ENCODE data around the gene MRPL51. TPM values are rescaled to one million over a fixed set of nuclear protein-coding genes. Genes with fewer than 3 reads are reported as not detected.

MRPL51 gene
- total and polyA plus RNA-seq, 2 donors (not counting 3 experiments of a cell fraction or from before 2014, with no cell fraction given), result 147 to 273 TPM

DNA sequence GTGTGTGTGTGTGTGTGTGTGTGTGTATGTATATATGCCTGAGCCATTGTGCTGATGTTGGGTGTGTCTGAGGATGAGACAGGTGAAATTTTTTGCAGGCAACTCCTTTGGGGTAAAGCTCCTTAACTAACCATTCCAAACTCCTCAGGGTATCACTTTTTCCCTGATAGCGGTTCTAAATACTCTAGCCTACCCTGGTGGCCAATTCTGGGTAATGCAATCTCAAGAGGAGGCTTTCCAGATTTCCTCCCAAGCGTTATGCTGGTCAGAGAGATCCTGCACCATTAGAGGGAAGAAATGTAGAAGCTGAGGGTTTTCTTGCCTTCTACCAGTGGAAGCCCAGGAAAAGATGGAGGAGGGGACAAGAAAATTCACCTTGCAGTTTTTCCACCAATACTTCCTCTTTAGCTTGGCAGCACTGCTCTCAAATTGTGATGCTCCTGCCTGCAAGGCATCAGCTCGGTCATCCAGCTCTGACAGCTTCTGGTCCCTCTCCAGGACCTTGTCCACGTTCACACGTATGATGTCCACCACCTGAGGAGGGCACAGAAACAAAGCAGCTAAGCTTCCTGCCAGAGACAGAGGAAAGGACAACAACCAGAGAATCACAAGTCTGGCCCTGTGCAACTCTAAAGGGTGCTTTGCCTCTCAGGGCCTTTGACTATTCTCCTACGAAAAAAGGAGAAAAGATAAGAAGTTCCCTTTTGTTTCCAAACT lies 27.4 kb downstream of the MRPL51 start:
- Histone ChIP-seq H3K4me3 (replicated peaks in 1 of 3; ENCODE audit: insufficient read depth in 1 of 3, low read depth in 1 of 3, low read length in 3 of 3) (no peak overlapping the region), H3K4me2 (ENCODE audit: insufficient read depth, low read length) (no peak overlapping the region), H3K9me1 (replicated peaks; ENCODE audit: control insufficient read depth, extremely low read depth, insufficient read depth, low read length) (no peaks in the 10 kb centered on the region), H3K27me3 (ENCODE audit: control insufficient read depth in 2 of 2, insufficient read depth in 2 of 2, low read length in 2 of 2) (no peaks in the 10 kb centered on the region), H3K79me2 (ENCODE audit: control insufficient read depth, insufficient read depth, low read length) (peaks cover 2% of the 10 kb centered on the region), H3K9ac (replicated peaks; ENCODE audit: extremely low read depth, insufficient read depth, low read length) (no peak overlapping the region), H3K4me1 (ENCODE audit: control insufficient read depth, extremely low read depth, insufficient read depth, low read length) (peaks cover 24% of the 10 kb centered on the region), H2AFZ (ENCODE audit: low read depth, low read length) (no peak overlapping the region), H4K20me1 (replicated peaks; ENCODE audit: control insufficient read depth, extremely low read depth, insufficient read depth, low read length) (no peaks in the 10 kb centered on the region), H3K36me3 (ENCODE audit: control insufficient read depth in 2 of 2, extremely low read depth in 1 of 2, insufficient read depth in 2 of 2, low read length in 2 of 2) (peaks cover 1 to 11% of the 10 kb centered on the region in 2 experiments), H3K27ac (ENCODE audit: insufficient read depth, low read depth, low read length) (no peak overlapping the region), H3K9me3 (replicated peaks; ENCODE audit: control insufficient read depth, insufficient read depth, low read length) (no peaks in the 10 kb centered on the region)
- TF ChIP-seq, protein P1, sequence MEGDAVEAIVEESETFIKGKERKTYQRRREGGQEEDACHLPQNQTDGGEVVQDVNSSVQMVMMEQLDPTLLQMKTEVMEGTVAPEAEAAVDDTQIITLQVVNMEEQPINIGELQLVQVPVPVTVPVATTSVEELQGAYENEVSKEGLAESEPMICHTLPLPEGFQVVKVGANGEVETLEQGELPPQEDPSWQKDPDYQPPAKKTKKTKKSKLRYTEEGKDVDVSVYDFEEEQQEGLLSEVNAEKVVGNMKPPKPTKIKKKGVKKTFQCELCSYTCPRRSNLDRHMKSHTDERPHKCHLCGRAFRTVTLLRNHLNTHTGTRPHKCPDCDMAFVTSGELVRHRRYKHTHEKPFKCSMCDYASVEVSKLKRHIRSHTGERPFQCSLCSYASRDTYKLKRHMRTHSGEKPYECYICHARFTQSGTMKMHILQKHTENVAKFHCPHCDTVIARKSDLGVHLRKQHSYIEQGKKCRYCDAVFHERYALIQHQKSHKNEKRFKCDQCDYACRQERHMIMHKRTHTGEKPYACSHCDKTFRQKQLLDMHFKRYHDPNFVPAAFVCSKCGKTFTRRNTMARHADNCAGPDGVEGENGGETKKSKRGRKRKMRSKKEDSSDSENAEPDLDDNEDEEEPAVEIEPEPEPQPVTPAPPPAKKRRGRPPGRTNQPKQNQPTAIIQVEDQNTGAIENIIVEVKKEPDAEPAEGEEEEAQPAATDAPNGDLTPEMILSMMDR (IDR thresholded peaks at IDR 0.05; ENCODE audit: extremely low read depth in 1 of 2, insufficient read depth in 1 of 2, low read depth in 1 of 2, low read length in 2 of 2), result peak; percentile 76 to 88
- no peak for TF ChIP-seq POLR2AphosphoS5 (IDR thresholded peaks at IDR 0.05; ENCODE audit: insufficient read depth, low read depth, low read length)
- ChIA-PET CTCF (interaction anchor here (0.6 to 2.9 kb wide), 59 partner anchors 9 to 270 kb away, joined by 3 to 147 read pairs (median 5); partner anchors contain the start of genes CD27, GAPDH, LTBR and MRPL51), POLR2A (interaction anchor here (1.0 to 1.6 kb wide), 4 partner anchors 14 to 68 kb away, joined by 3 to 5 read pairs (median 4); partner anchors contain the start of genes GAPDH, MRPL51 and TAPBPL)
- FAIRE-seq, result peak; percentile 92
- no TSS peak for BruUV-seq (replicated peaks)
- DNase-seq (ENCODE audit: low read depth, low spot score), result peak; percentile 70
- dilution Hi-C loops (cut with MboI; ENCODE audit: extremely low pct_ligation_motif_present, low sequenced_read_pairs), result no loop called here
- intact Hi-C loops (cut with micrococcal nuclease), result loop anchor here (1.0 to 5.0 kb wide), 3 partner anchors 42 to 128 kb away; no protein-coding TSS in a partner anchor

DNA sequence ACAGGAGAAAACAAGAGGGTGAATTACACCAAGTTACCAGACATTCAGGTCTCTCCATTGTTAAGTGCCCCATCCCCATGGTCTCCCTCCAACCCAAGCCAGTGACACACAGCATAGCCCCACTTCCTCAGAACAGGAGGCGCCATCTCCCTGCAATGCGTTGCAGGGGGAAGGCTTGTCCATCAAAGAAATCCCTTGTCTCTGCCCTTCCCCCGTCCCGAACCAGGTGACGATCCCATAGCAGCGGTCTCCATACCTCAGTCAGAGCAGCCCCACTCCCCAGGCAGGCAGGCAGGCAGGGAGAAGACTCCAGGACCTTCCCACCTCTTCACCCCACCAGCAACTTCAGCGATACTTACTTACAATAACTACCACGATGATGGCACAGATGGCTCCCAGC lies 28.5 kb downstream of the MRPL51 start:
- Histone ChIP-seq H3K4me3 (replicated peaks in 1 of 3; ENCODE audit: insufficient read depth in 1 of 3, low read depth in 1 of 3, low read length in 3 of 3) (no peak overlapping the region), H2AFZ (ENCODE audit: low read depth, low read length) (no peak overlapping the region), H3K27ac (ENCODE audit: insufficient read depth, low read depth, low read length) (no peak overlapping the region), H3K4me1 (ENCODE audit: control insufficient read depth, extremely low read depth, insufficient read depth, low read length) (peaks cover 20% of the 10 kb centered on the region), H4K20me1 (replicated peaks; ENCODE audit: control insufficient read depth, extremely low read depth, insufficient read depth, low read length) (no peaks in the 10 kb centered on the region), H3K4me2 (ENCODE audit: insufficient read depth, low read length) (no peak overlapping the region), H3K79me2 (ENCODE audit: control insufficient read depth, insufficient read depth, low read length) (peaks cover 2% of the 10 kb centered on the region), H3K9me3 (replicated peaks; ENCODE audit: control insufficient read depth, insufficient read depth, low read length) (no peaks in the 10 kb centered on the region), H3K27me3 (ENCODE audit: control insufficient read depth in 2 of 2, insufficient read depth in 2 of 2, low read length in 2 of 2) (no peaks in the 10 kb centered on the region), H3K36me3 (ENCODE audit: control insufficient read depth in 2 of 2, extremely low read depth in 1 of 2, insufficient read depth in 2 of 2, low read length in 2 of 2) (peaks cover 4 to 13% of the 10 kb centered on the region in 2 experiments), H3K9ac (replicated peaks; ENCODE audit: extremely low read depth, insufficient read depth, low read length) (no peak overlapping the region), H3K9me1 (replicated peaks; ENCODE audit: control insufficient read depth, extremely low read depth, insufficient read depth, low read length) (no peaks in the 10 kb centered on the region)
- TF ChIP-seq, protein P2, sequence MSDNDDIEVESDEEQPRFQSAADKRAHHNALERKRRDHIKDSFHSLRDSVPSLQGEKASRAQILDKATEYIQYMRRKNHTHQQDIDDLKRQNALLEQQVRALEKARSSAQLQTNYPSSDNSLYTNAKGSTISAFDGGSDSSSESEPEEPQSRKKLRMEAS (IDR thresholded peaks at IDR 0.05; ENCODE audit: insufficient read depth, insufficient read length), result no peak
- TF ChIP-seq JUN (IDR thresholded peaks at IDR 0.05; ENCODE audit: borderline replicate concordance, insufficient read depth, insufficient read length, low read depth), result no peak
- TF ChIP-seq POLR2A (IDR thresholded peaks at IDR 0.05; ENCODE audit: low read depth, low read length), result no peak
- TF ChIP-seq FOS (IDR thresholded peaks at IDR 0.05; ENCODE audit: borderline replicate concordance, insufficient read depth, low read length), result no peak
- TF ChIP-seq, protein P1 (IDR thresholded peaks at IDR 0.05; ENCODE audit: extremely low read depth in 1 of 2, insufficient read depth in 1 of 2, low read depth in 1 of 2, low read length in 2 of 2), result no peak
- POLR2A ChIA-PET, result interaction anchor here (1.4 kb wide), 1 partner anchor 69 kb away, joined by 3 read pairs; no protein-coding TSS in a partner anchor
- CTCF ChIA-PET, result interaction anchor here (0.9 to 2.9 kb wide), 28 partner anchors 8 to 269 kb away, joined by 3 to 147 read pairs (median 8); partner anchors contain the start of genes CD27, LTBR, TAPBPL and TNFRSF1A
- no peak for FAIRE-seq
- no peak for DNase-seq (ENCODE audit: low read depth, low spot score)
- intact Hi-C loops (cut with micrococcal nuclease) (no loop called here), dilution Hi-C loops (cut with MboI; ENCODE audit: extremely low pct_ligation_motif_present, low sequenced_read_pairs) (no loop called here)
- no TSS peak for BruUV-seq (replicated peaks)

All from endothelial cell of umbilical vein (primary cell).